Liver (tissue), 9 donors: ENCODE results near the gene PTAFR. TPM values are rescaled to one million over a fixed set of nuclear protein-coding genes. Genes with fewer than 3 reads are reported as not detected.
A peak's percentile ranks its signal among the peaks of the same experiment; 100 is the strongest.

Experiments used
- DNase-seq: peaks from one replicate; pipeline ENCODE4 v3.0.0-alpha.2; 2017; ENCODE audit warnings: low spot score
- H3K27ac ChIP-seq, 2 donors: one replicate each; pipeline ENCODE4 v1.7.0; 2013; ENCODE audit warnings: inconsistent platforms in 2 of 2, low read length in 2 of 2, control low read depth in 1 of 2, low read depth in 1 of 2, mild to moderate bottlenecking in 1 of 2
- H3K27me3 ChIP-seq, 4 donors: one replicate each; pipeline versions ENCODE4 v1.6.1 to v1.7.0; 2013; ENCODE audit warnings: low read length in 3 of 4, inconsistent platforms in 1 of 4, mild to moderate bottlenecking in 1 of 4, moderate library complexity in 1 of 4; ENCODE audit not compliant: control insufficient read depth in 4 of 4, insufficient read depth in 4 of 4
- H3K36me3 ChIP-seq, 4 donors: one replicate each; pipeline versions ENCODE4 v1.6.1 to v1.7.0; 2013; ENCODE audit warnings: low read length in 3 of 4, mild to moderate bottlenecking in 3 of 4, low read depth in 1 of 4, moderate library complexity in 1 of 4; ENCODE audit not compliant: control insufficient read depth in 4 of 4, insufficient read depth in 3 of 4
- H3K4me1 ChIP-seq, 4 donors: one replicate each; pipeline versions ENCODE4 v1.6.1 to v1.7.0; 2013; ENCODE audit warnings: low read length in 3 of 4, mild to moderate bottlenecking in 3 of 4, moderate library complexity in 1 of 4; ENCODE audit not compliant: control insufficient read depth in 4 of 4, insufficient read depth in 4 of 4
- H3K4me3 ChIP-seq, 3 donors: one replicate each; pipeline versions ENCODE4 v1.6.1 to v1.7.0; 2013; ENCODE audit warnings: low read length in 3 of 3, control low read depth in 1 of 3, low read depth in 1 of 3, mild to moderate bottlenecking in 1 of 3
- H3K9ac ChIP-seq, 2 donors: one replicate each; pipeline ENCODE4 v1.7.0; 2013; ENCODE audit warnings: low read length in 2 of 2, mild to moderate bottlenecking in 2 of 2, moderate library complexity in 2 of 2, control low read depth in 1 of 2, low read depth in 1 of 2
- H3K9me3 ChIP-seq, 4 donors: one replicate each; pipeline versions ENCODE4 v1.6.1 to v1.7.0; 2013; ENCODE audit warnings: low read length in 3 of 4; ENCODE audit not compliant: control insufficient read depth in 4 of 4
- ATF3 ChIP-seq: IDR thresholded peaks from 2 replicates; pipeline ENCODE4 v1.6.1; 2016; ENCODE audit warnings: antibody characterized with exemption
- CTCF ChIP-seq: fragments of 150-350 bp; IDR thresholded peaks from 2 replicates; pipeline ENCODE4 v1.5.1; 2017; ENCODE audit warnings: improper control_type of control experiment, low read depth, low read length; ENCODE audit not compliant: missing input control
- EGR1 ChIP-seq, 2 donors: IDR thresholded peaks; 2 replicates each; pipeline ENCODE4 v1.6.1; 2016 to 2018; ENCODE audit warnings: antibody characterized with exemption in 2 of 2, low read depth in 2 of 2
- FOXA1 ChIP-seq: IDR thresholded peaks from 2 replicates; pipeline ENCODE4 v1.6.1; 2016; ENCODE audit warnings: antibody characterized with exemption
- FOXA2 ChIP-seq: IDR thresholded peaks from 2 replicates; pipeline ENCODE4 v1.6.1; 2016; ENCODE audit warnings: antibody characterized with exemption
- GABPA ChIP-seq, 2 donors: IDR thresholded peaks in 1 of 2; conservative IDR thresholded peaks in 1 of 2; 2 replicates each; pipeline ENCODE4 v1.6.1; 2016; ENCODE audit warnings: antibody characterized with exemption in 2 of 2, mild to moderate bottlenecking in 1 of 2, moderate library complexity in 1 of 2
- HNF4A ChIP-seq, 2 donors: conservative IDR thresholded peaks; 2 replicates each; pipeline ENCODE4 v1.6.1; 2016; ENCODE audit warnings: antibody characterized with exemption in 2 of 2, mild to moderate bottlenecking in 2 of 2
- HNF4G ChIP-seq: IDR thresholded peaks from 2 replicates; pipeline ENCODE4 v1.6.1; 2016; ENCODE audit warnings: antibody characterized with exemption
- JUND ChIP-seq, 2 donors: IDR thresholded peaks; 2 replicates each; pipeline ENCODE4 v1.6.1; 2016; ENCODE audit warnings: antibody characterized with exemption in 2 of 2
- MAX ChIP-seq: IDR thresholded peaks from 2 replicates; pipeline ENCODE4 v1.6.1; 2016; ENCODE audit warnings: antibody characterized with exemption
- NR2F2 ChIP-seq: IDR thresholded peaks from 2 replicates; pipeline ENCODE4 v1.6.1; 2016; ENCODE audit warnings: antibody characterized with exemption
- RAD21 ChIP-seq, 2 donors: IDR thresholded peaks; 2 replicates each; pipeline ENCODE4 v1.6.1; 2016; ENCODE audit warnings: antibody characterized with exemption in 2 of 2, mild to moderate bottlenecking in 2 of 2
- REST ChIP-seq: IDR thresholded peaks from 2 replicates; pipeline ENCODE4 v1.6.1; 2016; ENCODE audit warnings: antibody characterized with exemption, mild to moderate bottlenecking
- RXRA ChIP-seq, 2 donors: IDR thresholded peaks; 2 replicates each; pipeline ENCODE4 v1.6.1; 2017 to 2018; ENCODE audit warnings: antibody characterized with exemption in 2 of 2, mild to moderate bottlenecking in 1 of 2
- SP1 ChIP-seq: IDR thresholded peaks from 2 replicates; pipeline ENCODE4 v1.6.1; 2018; ENCODE audit warnings: antibody characterized with exemption, mild to moderate bottlenecking
- TAF1 ChIP-seq: conservative IDR thresholded peaks from 2 replicates; pipeline ENCODE4 v1.6.1; 2016; ENCODE audit warnings: antibody characterized with exemption, mild to moderate bottlenecking
- YY1 ChIP-seq: IDR thresholded peaks from 2 replicates; pipeline ENCODE4 v1.6.1; 2016; ENCODE audit warnings: antibody characterized with exemption, mild to moderate bottlenecking
- ZBTB33 ChIP-seq: IDR thresholded peaks from 2 replicates; pipeline ENCODE4 v1.6.1; 2016; ENCODE audit warnings: antibody characterized with exemption
- WGBS: extraction: QIAGEN DNeasy Blood & Tissue Kit; methylation state at CpG from one replicate; pipeline ENCODE4 v1.1.7; 2013; 5-methylcytosine and 5-hydroxymethylcytosine counted together
- polyA plus RNA-seq, 2 donors: library from polyadenylated mRNA; stranded (reverse) in 1 of 2; unstranded in 1 of 2; fragments of 200-250 nt in 1 of 2; fragments of >200 nt in 1 of 2; fragmentation: Nextera tagmentation in 1 of 2; extraction: Ambion mirVana in 1 of 2; gene quantifications; one replicate each; pipeline versions ENCODE4 v1.2.1 to v1.2.3, GENCODE V29; 2013 to 2015
- total RNA-seq, 2 donors: library from RNA; depleted of rRNA; stranded (reverse); fragments of >200 nt; gene quantifications; one replicate each; pipeline ENCODE4 v1.2.3, GENCODE V29; 2014
- donor health status: healthy.
- donor health status: healthy.
- donor health status: healthy.
- donor health status: healthy.
- donor health status: healthy.

PTAFR gene
- total and polyA plus RNA-seq, 4 donors, result 0.82 to 4.1 (median 2.1) TPM

GRCh38 chr1:28115267-28115666, 61.2 kb downstream of the PTAFR start (continued):
- TF ChIP-seq MAX (no peak), HNF4A (conservative IDR thresholded peaks at IDR 0.05) (no peak), RAD21 (IDR thresholded peaks at IDR 0.05) (no peak)

DNA sequence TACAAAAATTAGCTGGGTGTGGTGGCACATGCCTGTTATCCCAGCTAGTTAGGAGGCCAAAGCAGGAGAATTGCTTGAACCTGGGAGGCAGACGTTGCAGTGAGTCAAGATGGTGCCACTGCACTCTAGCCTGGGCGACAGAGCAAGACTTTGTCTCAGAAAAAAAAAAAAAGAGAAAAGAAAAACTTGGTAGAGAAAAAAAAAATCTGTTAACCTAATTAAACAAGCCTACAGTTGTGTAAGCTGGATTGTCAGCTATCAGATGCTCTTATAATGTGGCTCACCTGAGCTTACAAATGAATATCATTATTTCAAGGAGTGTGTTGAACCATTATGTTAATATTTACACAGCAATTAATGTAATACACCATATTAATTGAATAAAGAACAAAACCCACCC, 61.6 kb downstream of the PTAFR start:
- Histone ChIP-seq H3K9ac (no peak overlapping the region), H3K27me3 (no peaks in the 10 kb centered on the region), H3K36me3 (no peaks in the 10 kb centered on the region), H3K4me1 (no peaks in the 10 kb centered on the region), H3K9me3 (no peaks in the 10 kb centered on the region), H3K27ac (no peak overlapping the region), H3K4me3 (no peak overlapping the region)
- TF ChIP-seq FOXA1 (no peak), HNF4G (no peak), TAF1 (no peak)
- no peak for DNase-seq
- WGBS, result 89% methylated on average over 2 of the region's 2 CpGs

GRCh38 chr1:28113242-28113572, 63.3 kb downstream of the PTAFR start:
- DNase-seq, result no peak
- no peaks in the 10 kb centered on the region for H3K27me3 ChIP-seq
- no peaks in the 10 kb centered on the region for H3K9me3 ChIP-seq
- no peak overlapping the region for H3K9ac ChIP-seq
- no peaks in the 10 kb centered on the region for H3K36me3 ChIP-seq
- peak overlapping the region in 1 of 2 donors; percentile 31 for H3K27ac ChIP-seq
- no peak overlapping the region for H3K4me3 ChIP-seq
- no peaks in the 10 kb centered on the region for H3K4me1 ChIP-seq
- TF ChIP-seq TAF1, result no peak
- TF ChIP-seq HNF4G, result no peak
- no peak for TF ChIP-seq RXRA (IDR thresholded peaks at IDR 0.05)
- no peak for TF ChIP-seq RAD21 (IDR thresholded peaks at IDR 0.05)
- TF ChIP-seq EGR1 (IDR thresholded peaks at IDR 0.05; ENCODE audit: low read depth in 2 of 2), result no peak
- TF ChIP-seq GABPA (IDR thresholded peaks at IDR 0.05 in 1 of 2, conservative IDR thresholded peaks at IDR 0.05 in 1 of 2), result no peak
- no peak for TF ChIP-seq JUND (IDR thresholded peaks at IDR 0.05)
- TF ChIP-seq YY1, result no peak
- TF ChIP-seq NR2F2, result no peak
- TF ChIP-seq MAX, result no peak
- TF ChIP-seq FOXA1, result no peak
- no peak for TF ChIP-seq ATF3
- no peak for TF ChIP-seq REST
- no peak for TF ChIP-seq CTCF
- TF ChIP-seq SP1, result no peak
- no peak for TF ChIP-seq HNF4A (conservative IDR thresholded peaks at IDR 0.05)
- no peak for TF ChIP-seq FOXA2
- TF ChIP-seq ZBTB33, result no peak
- WGBS, result 84% methylated on average over 3 of the region's 3 CpGs
